ENCODE results near the gene TST. TPM values are rescaled to one million over a fixed set of nuclear protein-coding genes. Genes with fewer than 3 reads are reported as not detected.

Gene TST
- total and polyA plus RNA-seq, 2 experiments from 2014 or later, result 17.2 to 44.5 TPM

DNA sequence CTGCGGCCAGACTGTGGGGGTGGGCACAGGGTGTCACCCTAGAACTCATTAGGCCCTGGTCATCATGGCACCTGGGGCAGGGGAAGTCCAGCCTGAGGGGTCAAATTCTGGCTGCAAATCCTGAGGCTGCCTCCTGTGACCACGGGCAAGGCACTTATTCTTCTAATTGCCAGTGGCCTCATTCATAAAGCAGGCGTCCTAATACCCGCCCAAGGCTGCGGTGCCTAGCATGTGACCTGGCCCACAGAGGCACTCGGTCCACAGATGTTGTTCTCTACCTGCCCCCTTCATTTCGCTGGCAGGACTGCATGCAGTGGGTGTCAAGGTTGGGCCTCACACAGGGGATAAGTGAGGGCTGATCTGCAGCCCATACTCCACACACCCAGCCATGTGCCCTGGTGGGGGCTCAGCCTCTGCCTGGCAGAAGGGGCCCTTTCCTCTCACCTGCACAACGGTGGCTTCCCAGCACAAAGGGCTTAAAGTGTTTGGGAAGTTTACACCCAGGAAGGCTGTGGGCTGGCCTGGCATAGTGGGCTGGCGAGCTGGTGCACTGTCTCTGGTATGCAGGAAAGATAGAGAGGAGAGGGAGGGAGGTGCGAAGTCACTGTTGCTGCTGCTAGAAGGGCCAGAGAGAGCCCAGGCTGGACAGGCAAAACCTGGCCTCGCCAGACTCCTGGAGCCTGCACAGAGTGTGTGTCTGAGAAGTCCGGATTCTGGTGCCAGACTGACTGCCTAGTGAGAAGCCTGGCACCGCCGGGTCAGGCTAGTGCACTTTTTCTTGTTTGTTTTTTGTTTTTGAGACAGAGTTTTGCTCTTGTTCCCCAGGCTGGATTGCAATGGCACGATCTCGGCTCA, 3.5 kb upstream of the TST start:
- Histone ChIP-seq H3K4me2 (ENCODE audit: unreplicated experiment) (no peak overlapping the region), H3K36me3 (ENCODE audit: low read depth) (no peaks in the 10 kb centered on the region; the same call in 1 of the 2 replicates), H3K4me1 (ENCODE audit: insufficient read depth) (0 out of 2 replicates have a peak, but pooled peaks cover 5% of the 10 kb centered on the region), H3K79me2 (ENCODE audit: insufficient read depth) (peaks cover 15% of the 10 kb centered on the region), H4K20me1 (ENCODE audit: insufficient read depth) (no peaks in the 10 kb centered on the region; the same call in 1 of the 2 replicates), H3K9ac (no peak overlapping the region), H3K27me3 (replicated peaks; ENCODE audit: insufficient read depth) (no peaks in the 10 kb centered on the region), H3K27ac (no peak overlapping the region), H3F3A (ENCODE audit: insufficient read depth) (no peaks in the 10 kb centered on the region), H3K9me2 (ENCODE audit: insufficient read depth) (no peaks in the 10 kb centered on the region), H3K4me3 (no peak overlapping the region), H2AFZ (no peak overlapping the region), H3K9me3 (ENCODE audit: low read depth) (no peaks in the 10 kb centered on the region)
- WGBS, 2 experiments (ENCODE audit: low coverage in 1 of 2, low lambda C conversion rate in 2 of 2, missing lambda C conversion rate in 2 of 2), result 90 to 93% methylated on average over 16 of the region's 16 CpGs
- TF ChIP-seq EZH2 (IDR thresholded peaks at IDR 0.05; ENCODE audit: insufficient read depth, poor library complexity, severe bottlenecking) (no peak), EZH2phosphoT487 (IDR thresholded peaks at IDR 0.05; ENCODE audit: insufficient read depth, low read depth) (no peak)
- in situ Hi-C loops (cut with MboI), result no loop called here
- DNase-seq, result no peak

DNA sequence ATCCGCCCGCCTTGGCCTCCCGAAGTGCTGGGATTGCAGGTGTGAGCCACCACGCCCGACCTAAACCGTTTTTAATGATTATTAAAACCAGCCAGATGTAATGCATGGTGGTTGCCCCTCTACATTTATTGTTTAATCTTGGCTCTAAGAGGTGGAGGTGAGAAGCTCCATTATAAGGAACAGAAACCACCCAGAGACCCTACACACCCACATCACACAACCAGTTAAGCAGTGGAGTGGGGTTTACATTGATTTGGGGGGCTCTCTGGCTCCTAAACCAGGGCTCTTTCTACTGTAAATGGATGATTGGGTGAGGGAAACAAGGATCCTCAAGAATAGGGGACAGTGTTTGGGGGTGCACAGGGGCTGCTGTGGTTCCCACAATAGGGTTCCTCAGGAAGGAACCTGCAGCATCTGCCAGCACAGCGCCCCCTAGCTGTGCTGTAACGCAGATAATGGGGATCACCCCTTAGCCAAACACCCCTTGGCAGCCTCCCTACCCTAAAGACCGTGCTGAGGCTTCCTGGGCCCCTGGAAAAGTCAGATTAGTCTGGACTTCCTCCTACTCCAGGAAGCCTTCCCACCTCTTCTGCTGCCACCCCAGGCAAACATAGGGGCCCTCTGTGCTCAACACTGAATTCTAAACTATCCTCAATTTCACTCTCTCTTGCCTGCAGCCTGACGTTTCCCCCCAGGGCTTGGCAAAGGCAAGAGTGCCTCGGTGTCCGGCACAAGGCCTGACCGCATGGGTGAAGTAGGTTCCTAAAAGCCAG, 2.6 kb upstream of the TST start:
- Histone ChIP-seq H3K36me3 (ENCODE audit: low read depth) (no peaks in the 10 kb centered on the region; the same call in 1 of the 2 replicates), H4K20me1 (ENCODE audit: insufficient read depth) (no peaks in the 10 kb centered on the region; the same call in 1 of the 2 replicates), H3K9me3 (ENCODE audit: low read depth) (no peaks in the 10 kb centered on the region), H3F3A (ENCODE audit: insufficient read depth) (no peaks in the 10 kb centered on the region), H3K9ac (no peak overlapping the region), H3K27me3 (replicated peaks; ENCODE audit: insufficient read depth) (no peaks in the 10 kb centered on the region), H3K79me2 (ENCODE audit: insufficient read depth) (peaks cover 15% of the 10 kb centered on the region), H3K27ac (no peak overlapping the region), H3K4me2 (ENCODE audit: unreplicated experiment) (no peak overlapping the region), H3K4me1 (ENCODE audit: insufficient read depth) (0 out of 2 replicates have a peak, but pooled peaks cover 5% of the 10 kb centered on the region), H2AFZ (no peak overlapping the region), H3K4me3 (no peak overlapping the region), H3K9me2 (ENCODE audit: insufficient read depth) (no peaks in the 10 kb centered on the region)
- peak; percentile 64 for DNase-seq
- in situ Hi-C loops (cut with MboI), result no loop called here
- WGBS, 2 experiments (ENCODE audit: low coverage in 1 of 2, low lambda C conversion rate in 2 of 2, missing lambda C conversion rate in 2 of 2), result 74 to 75% methylated on average over 13 of the region's 13 CpGs
- no peak for TF ChIP-seq EZH2phosphoT487 (IDR thresholded peaks at IDR 0.05; ENCODE audit: insufficient read depth, low read depth)
- no peak for TF ChIP-seq EZH2 (IDR thresholded peaks at IDR 0.05; ENCODE audit: insufficient read depth, poor library complexity, severe bottlenecking)

DNA sequence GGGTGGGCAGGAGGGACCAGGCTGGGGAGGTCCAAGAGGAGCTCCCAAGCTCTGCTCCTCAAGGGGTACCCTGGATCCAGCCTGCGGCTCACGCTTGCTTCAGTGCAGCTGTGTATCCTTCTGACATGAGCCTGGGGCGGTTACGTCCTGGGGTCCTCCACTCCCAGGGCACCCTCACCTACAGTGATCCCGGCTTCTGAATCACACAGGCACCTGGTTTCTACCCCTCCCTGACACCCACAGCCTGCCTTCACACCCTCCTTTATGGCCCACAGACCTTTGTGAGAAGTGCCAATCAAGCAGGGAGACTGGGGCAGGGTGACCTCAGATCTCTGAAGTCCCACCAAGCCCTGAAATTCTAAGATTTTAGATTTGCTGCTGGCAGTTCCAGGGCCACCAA, 1.8 kb upstream of the TST start:
- Histone ChIP-seq H3K27ac (no peak overlapping the region), H4K20me1 (ENCODE audit: insufficient read depth) (no peaks in the 10 kb centered on the region; the same call in 1 of the 2 replicates), H2AFZ (no peak overlapping the region), H3K4me2 (ENCODE audit: unreplicated experiment) (no peak overlapping the region), H3K9ac (no peak overlapping the region), H3K4me1 (ENCODE audit: insufficient read depth) (0 out of 2 replicates have a peak, but pooled peaks cover 5% of the 10 kb centered on the region), H3K79me2 (ENCODE audit: insufficient read depth) (peaks cover 15% of the 10 kb centered on the region), H3K9me2 (ENCODE audit: insufficient read depth) (no peaks in the 10 kb centered on the region), H3K9me3 (ENCODE audit: low read depth) (no peaks in the 10 kb centered on the region), H3K36me3 (ENCODE audit: low read depth) (no peaks in the 10 kb centered on the region; the same call in 1 of the 2 replicates), H3F3A (ENCODE audit: insufficient read depth) (no peaks in the 10 kb centered on the region), H3K27me3 (replicated peaks; ENCODE audit: insufficient read depth) (no peaks in the 10 kb centered on the region), H3K4me3 (no peak overlapping the region)
- no peak for DNase-seq
- 95 to 100% methylated on average over 1 to 5 of the region's 5 CpGs for WGBS, 2 experiments (ENCODE audit: low coverage in 1 of 2, low lambda C conversion rate in 2 of 2, missing lambda C conversion rate in 2 of 2)
- in situ Hi-C loops (cut with MboI), result no loop called here
- no peak for TF ChIP-seq EZH2 (IDR thresholded peaks at IDR 0.05; ENCODE audit: insufficient read depth, poor library complexity, severe bottlenecking)
- no peak for TF ChIP-seq EZH2phosphoT487 (IDR thresholded peaks at IDR 0.05; ENCODE audit: insufficient read depth, low read depth)

DNA sequence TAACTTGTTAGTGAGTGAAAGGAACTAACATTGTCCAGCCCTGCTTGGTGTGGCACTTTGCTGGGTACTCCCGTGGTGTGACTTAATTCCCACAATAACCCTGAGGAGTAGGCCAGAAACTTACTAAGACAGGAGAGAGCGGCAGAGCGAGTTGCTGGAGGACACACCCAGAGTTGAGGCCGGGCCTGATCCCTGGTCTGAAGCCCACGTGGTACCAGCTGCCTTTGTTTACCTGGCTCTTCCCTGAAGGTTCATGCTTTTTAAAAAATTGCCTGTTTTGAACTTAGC, 889 bp upstream of the TST start:
- peak; percentile 84 for DNase-seq
- 0 to 4% methylated on average over 5 of the region's 5 CpGs for WGBS, 2 experiments (ENCODE audit: low coverage in 1 of 2, low lambda C conversion rate in 2 of 2, missing lambda C conversion rate in 2 of 2)
- peak overlapping the region; percentile 88 for H2AFZ ChIP-seq
- no peaks in the 10 kb centered on the region for H3K27me3 ChIP-seq (replicated peaks; ENCODE audit: insufficient read depth)
- H3K4me2 ChIP-seq (ENCODE audit: unreplicated experiment), result peak overlapping the region; percentile 87
- no peaks in the 10 kb centered on the region for H3F3A ChIP-seq (ENCODE audit: insufficient read depth)
- in situ Hi-C loops (cut with MboI), result no loop called here
- no peaks in the 10 kb centered on the region; the same call in 1 of the 2 replicates for H4K20me1 ChIP-seq (ENCODE audit: insufficient read depth)
- H3K4me1 ChIP-seq (ENCODE audit: insufficient read depth), result 0 out of 2 replicates have a peak, but pooled peaks cover 5% of the 10 kb centered on the region
- no peaks in the 10 kb centered on the region for H3K9me2 ChIP-seq (ENCODE audit: insufficient read depth)
- TF ChIP-seq EZH2 (IDR thresholded peaks at IDR 0.05; ENCODE audit: insufficient read depth, poor library complexity, severe bottlenecking) (no peak), EZH2phosphoT487 (IDR thresholded peaks at IDR 0.05; ENCODE audit: insufficient read depth, low read depth) (no peak)
- H3K9me3 ChIP-seq (ENCODE audit: low read depth), result no peaks in the 10 kb centered on the region
- peak overlapping the region; percentile 96 for H3K4me3 ChIP-seq
- peaks cover 15% of the 10 kb centered on the region for H3K79me2 ChIP-seq (ENCODE audit: insufficient read depth)
- peak overlapping the region; percentile 55; the same call in 1 of the 2 replicates for H3K27ac ChIP-seq
- H3K36me3 ChIP-seq (ENCODE audit: low read depth), result no peaks in the 10 kb centered on the region; the same call in 1 of the 2 replicates
- peak overlapping the region; percentile 86 for H3K9ac ChIP-seq
